GM12801 (cell line): ENCODE measurements around the gene XRCC5.

Experiments
- CTCF ChIP-seq: IDR thresholded peaks from one replicate; pipeline ENCODE4 v1.5.1; 2011; ENCODE audit warnings: control low read depth; ENCODE audit not compliant: insufficient read length; ENCODE audit errors: extremely low read depth

Gene XRCC5

GRCh38 chr2:216107760-216108159, 1.4 kb upstream of the XRCC5 start:
- TF ChIP-seq CTCF, result no peak

- no peak for TF ChIP-seq CTCF
These were observed 710 bp upstream of the XRCC5 start for GRCh38 chr2:216108310-216108966.

- TF ChIP-seq CTCF, result no peak
These were observed 940 bp downstream of the XRCC5 start for GRCh38 chr2:216109962-216110614.

GRCh38 chr2:216110620-216111019, 1.5 kb downstream of the XRCC5 start:
- TF ChIP-seq CTCF, result no peak

- TF ChIP-seq CTCF, result no peak
These were observed 2.0 kb downstream of the XRCC5 start for GRCh38 chr2:216111122-216111521.

GRCh38 chr2:216112926-216113325, 3.8 kb downstream of the XRCC5 start:
- TF ChIP-seq CTCF, result no peak

GRCh38 chr2:216113572-216113971, 4.4 kb downstream of the XRCC5 start:
- no peak for TF ChIP-seq CTCF
